Endothelial cell of umbilical vein (primary cell): ENCODE results near the gene MUCL3. TPM values are rescaled to one million over a fixed set of nuclear protein-coding genes. Genes with fewer than 3 reads are reported as not detected.

ENCODE experiments used
- BruUV-seq: library from RNA; stranded (reverse); fragments of 400-500 nt; replicated peaks from 2 replicates; lab custom pipeline; 2021; lab: Mats Ljungman, UMichigan
- CTCF ChIA-PET: fragments of 300-600, 350-600 bp; sonication (Branson Sonifier 250); formaldehyde crosslinking; loops from one replicate; lab custom pipeline; 2021; ENCODE audit warnings: antibody characterized with exemption, inconsistent platforms; lab: Charles Lee
- POLR2A ChIA-PET: fragments of 300-600, 350-600 bp; sonication (Branson Sonifier 250); formaldehyde crosslinking; loops from one replicate; lab custom pipeline; 2021; ENCODE audit warnings: antibody characterized with exemption, inconsistent platforms; lab: Charles Lee
- DNase-seq: peaks from one replicate; pipeline ENCODE4 v3.0.0-alpha.2; 2011; ENCODE audit warnings: low read depth, low spot score
- FAIRE-seq: peaks from 2 replicates; lab custom pipeline; 2011; peaks lifted over from hg19 to GRCh38; lab: Jason Lieb, UNC
- H2AFZ ChIP-seq: 2 replicates; pipeline ENCODE4 v1.6.0; 2012; ENCODE audit warnings: low read depth, low read length, control low read depth, inconsistent platforms
- H3K27ac ChIP-seq: 2 replicates; pipeline ENCODE4 v1.5.1; 2011; ENCODE audit warnings: low read depth, mild to moderate bottlenecking, control low read depth, low read length, moderate library complexity; ENCODE audit not compliant: insufficient read depth
- H3K27me3 ChIP-seq, 2 experiments: 2 replicates each; pipeline versions ENCODE4 v1.6.0 to v1.6.1; 2011; ENCODE audit warnings: low read length in 2 of 2, mixed read lengths in 1 of 2; ENCODE audit not compliant: control insufficient read depth in 2 of 2, insufficient read depth in 2 of 2
- H3K36me3 ChIP-seq, 2 experiments: 2 replicates in 1 of 2; 3 replicates in 1 of 2; pipeline ENCODE4 v1.5.1; 2011; ENCODE audit warnings: low read length in 2 of 2, mild to moderate bottlenecking in 1 of 2, moderate library complexity in 1 of 2; ENCODE audit not compliant: control insufficient read depth in 2 of 2, insufficient read depth in 2 of 2; ENCODE audit errors: extremely low read depth in 1 of 2
- H3K4me1 ChIP-seq: 3 replicates; pipeline ENCODE4 v1.5.1; 2011; ENCODE audit warnings: mild to moderate bottlenecking, low read length; ENCODE audit not compliant: control insufficient read depth, insufficient read depth; ENCODE audit errors: extremely low read depth
- H3K4me2 ChIP-seq: 2 replicates; pipeline ENCODE4 v1.6.1; 2011; ENCODE audit warnings: low read length, control low read depth, mixed read lengths; ENCODE audit not compliant: insufficient read depth
- H3K4me3 ChIP-seq, 3 experiments: fragments of 200-600 bp in 1 of 3; sonication (generic), shearing (Covaris generic) in 1 of 3; replicated peaks in 1 of 3; 2 replicates each; pipeline ENCODE4 v1.5.1; 2011 to 2016; ENCODE audit warnings: control low read depth in 3 of 3, low read length in 3 of 3, mild to moderate bottlenecking in 2 of 3, inconsistent platforms in 1 of 3, low read depth in 1 of 3, moderate library complexity in 1 of 3; ENCODE audit not compliant: insufficient read depth in 1 of 3
- H3K79me2 ChIP-seq: 2 replicates; pipeline ENCODE4 v1.6.0; 2012; ENCODE audit warnings: low read length, inconsistent platforms; ENCODE audit not compliant: control insufficient read depth, insufficient read depth
- H3K9ac ChIP-seq: replicated peaks from 2 replicates; pipeline ENCODE3; 2011; ENCODE audit warnings: low read length, control low read depth; ENCODE audit not compliant: insufficient read depth; ENCODE audit errors: extremely low read depth
- H3K9me1 ChIP-seq: replicated peaks from 3 replicates; pipeline ENCODE4 v1.6.0; 2011; ENCODE audit warnings: mild to moderate bottlenecking, low read length; ENCODE audit not compliant: control insufficient read depth, insufficient read depth; ENCODE audit errors: extremely low read depth
- H3K9me3 ChIP-seq: replicated peaks from 2 replicates; pipeline ENCODE4 v1.5.1; 2012; ENCODE audit warnings: low read length, inconsistent platforms; ENCODE audit not compliant: control insufficient read depth, insufficient read depth
- H4K20me1 ChIP-seq: replicated peaks from 2 replicates; pipeline ENCODE3; 2011; ENCODE audit warnings: mild to moderate bottlenecking, low read length; ENCODE audit not compliant: control insufficient read depth, insufficient read depth; ENCODE audit errors: extremely low read depth
- CTCF ChIP-seq, 2 donors: IDR thresholded peaks; 1 replicate in 1 of 2; 2 replicates in 1 of 2; pipeline ENCODE4 v1.5.1; 2011; ENCODE audit warnings: low read length in 2 of 2, mild to moderate bottlenecking in 2 of 2, moderate library complexity in 2 of 2, control low read depth in 1 of 2, inconsistent platforms in 1 of 2, low read depth in 1 of 2; ENCODE audit not compliant: insufficient read depth in 1 of 2; ENCODE audit errors: extremely low read depth in 1 of 2
- EZH2 ChIP-seq: IDR thresholded peaks from 2 replicates; pipeline ENCODE4 v1.6.1; 2012; ENCODE audit warnings: borderline replicate concordance, low read depth, mild to moderate bottlenecking, moderate library complexity, low read length, inconsistent platforms; ENCODE audit not compliant: severe bottlenecking
- FOS ChIP-seq: IDR thresholded peaks from 2 replicates; pipeline ENCODE4 v1.6.1; 2011; ENCODE audit warnings: mild to moderate bottlenecking, low read length, moderate library complexity, borderline replicate concordance; ENCODE audit not compliant: insufficient read depth
- GATA2 ChIP-seq: IDR thresholded peaks from 2 replicates; pipeline ENCODE4 v1.7.0; 2011; ENCODE audit warnings: low read depth, mild to moderate bottlenecking, moderate library complexity, mixed read lengths, low read length; ENCODE audit not compliant: insufficient read length, insufficient read depth
- JUN ChIP-seq: IDR thresholded peaks from 2 replicates; pipeline ENCODE4 v1.6.1; 2011; ENCODE audit warnings: borderline replicate concordance, low read depth; ENCODE audit not compliant: insufficient read length, insufficient read depth
- MAX ChIP-seq: IDR thresholded peaks from 2 replicates; pipeline ENCODE4 v1.6.1; 2011; ENCODE audit not compliant: insufficient read depth, insufficient read length
- MYC ChIP-seq: IDR thresholded peaks from one replicate; pipeline ENCODE4 v1.6.1; 2011; ENCODE audit warnings: mild to moderate bottlenecking, low read depth, low read length
- POLR2A ChIP-seq: IDR thresholded peaks from 2 replicates; pipeline ENCODE4 v1.6.1; 2012; ENCODE audit warnings: low read depth, mild to moderate bottlenecking, control low read depth, low read length
- POLR2AphosphoS5 ChIP-seq: IDR thresholded peaks from 2 replicates; pipeline ENCODE4 v1.6.1; 2012; ENCODE audit warnings: low read depth, mild to moderate bottlenecking, control low read depth, low read length, moderate library complexity; ENCODE audit not compliant: insufficient read depth
- dilution Hi-C: fragments of 300-500 bp; cut with MboI; formaldehyde crosslinking; loops from one replicate; pipeline ENCODE4 v1.15.0; 2019; ENCODE audit warnings: low sequenced_read_pairs; ENCODE audit not compliant: extremely low pct_ligation_motif_present
- intact Hi-C: fragments of 100-400 bp; cut with micrococcal nuclease; formaldehyde crosslinking; loops from one replicate; pipeline ENCODE4 v1.10.0; 2022
- polyA plus RNA-seq, 4 experiments: library from polyadenylated mRNA; depleted of rRNA in 3 of 4; stranded (reverse) in 3 of 4; unstranded in 1 of 4; fragments of >200 nt; gene quantifications; 2 replicates each; pipeline versions ENCODE4 v1.2.1 to v1.2.3, GENCODE V29; 2011 to 2012; ENCODE audit warnings: missing spikeins in 1 of 4
- total RNA-seq: library from RNA; stranded (reverse); gene quantifications from 2 replicates; pipeline ENCODE4 v1.2.3, GENCODE V29; 2021

Gene MUCL3
- total and polyA plus RNA-seq, 2 donors (not counting 3 experiments of a cell fraction or from before 2014, with no cell fraction given), result not detected

- Histone ChIP-seq H3K4me2 (no peak overlapping the region), H3K79me2 (no peaks in the 10 kb centered on the region), H3K9me1 (no peaks in the 10 kb centered on the region), H4K20me1 (no peaks in the 10 kb centered on the region), H3K4me1 (no peaks in the 10 kb centered on the region), H3K9ac (no peak overlapping the region), H3K4me3 (no peak overlapping the region), H3K27me3 (no peaks in the 10 kb centered on the region), H3K36me3 (peaks cover 0 to 3% of the 10 kb centered on the region in 2 experiments), H3K9me3 (no peaks in the 10 kb centered on the region), H3K27ac (no peak overlapping the region), H2AFZ (no peak overlapping the region)
- intact Hi-C loops (no loop called here), dilution Hi-C loops (loop anchor here (25.0 kb wide), 1 partner anchor 154 kb away; the partner anchor contains the start of genes FLOT1 and IER3)
- DNase-seq (no peak), FAIRE-seq (no peak)
- POLR2A ChIA-PET, result no interaction called here
- CTCF ChIA-PET, result no interaction called here
- TF ChIP-seq POLR2A (no peak), CTCF (IDR thresholded peaks at IDR 0.05; ENCODE audit: extremely low read depth in 1 of 2, insufficient read depth in 1 of 2, low read depth in 1 of 2, low read length in 2 of 2) (no peak), MYC (no peak)
- no TSS peak for BruUV-seq
Observed at GRCh38 chr6:30891450-30891723, 49.4 kb upstream of the MUCL3 start.

GRCh38 chr6:30891816-30892538, 48.8 kb upstream of the MUCL3 start:
- CTCF ChIA-PET, result no interaction called here
- H3K9ac ChIP-seq, result no peak overlapping the region

More at GRCh38 chr6:30891816-30892538, 48.8 kb upstream of the MUCL3 start:
- dilution Hi-C loops, result loop anchor here (25.0 kb wide), 1 partner anchor 155 kb away; the partner anchor contains the start of genes FLOT1 and IER3
- H4K20me1 ChIP-seq, result no peaks in the 10 kb centered on the region
- H3K4me2 ChIP-seq, result no peak overlapping the region
- DNase-seq (no peak), FAIRE-seq (no peak)
- H3K9me1 ChIP-seq, result no peaks in the 10 kb centered on the region
- no peak overlapping the region for H2AFZ ChIP-seq
- H3K4me3 ChIP-seq, result no peak overlapping the region
- intact Hi-C loops, result no loop called here
- no TSS peak for BruUV-seq
- H3K4me1 ChIP-seq, result no peaks in the 10 kb centered on the region
- peaks cover 0 to 3% of the 10 kb centered on the region in 2 experiments for H3K36me3 ChIP-seq
- H3K79me2 ChIP-seq, result no peaks in the 10 kb centered on the region
- no peaks in the 10 kb centered on the region for H3K9me3 ChIP-seq
- H3K27me3 ChIP-seq, result no peaks in the 10 kb centered on the region
- no peak overlapping the region for H3K27ac ChIP-seq
- POLR2A ChIA-PET, result no interaction called here
- TF ChIP-seq MAX (no peak), FOS (no peak), EZH2 (no peak), POLR2A (no peak), CTCF (IDR thresholded peaks at IDR 0.05; ENCODE audit: extremely low read depth in 1 of 2, insufficient read depth in 1 of 2, low read depth in 1 of 2, low read length in 2 of 2) (no peak), MYC (no peak), JUN (no peak), POLR2AphosphoS5 (no peak), GATA2 (no peak)
